ENCODE measurements around the gene RLBP1. TPM values are rescaled to one million over a fixed set of nuclear protein-coding genes. Genes with fewer than 3 reads are reported as not detected.

RLBP1 gene
- total and polyA plus RNA-seq, 2 experiments from 2014 or later: not detected

DNA sequence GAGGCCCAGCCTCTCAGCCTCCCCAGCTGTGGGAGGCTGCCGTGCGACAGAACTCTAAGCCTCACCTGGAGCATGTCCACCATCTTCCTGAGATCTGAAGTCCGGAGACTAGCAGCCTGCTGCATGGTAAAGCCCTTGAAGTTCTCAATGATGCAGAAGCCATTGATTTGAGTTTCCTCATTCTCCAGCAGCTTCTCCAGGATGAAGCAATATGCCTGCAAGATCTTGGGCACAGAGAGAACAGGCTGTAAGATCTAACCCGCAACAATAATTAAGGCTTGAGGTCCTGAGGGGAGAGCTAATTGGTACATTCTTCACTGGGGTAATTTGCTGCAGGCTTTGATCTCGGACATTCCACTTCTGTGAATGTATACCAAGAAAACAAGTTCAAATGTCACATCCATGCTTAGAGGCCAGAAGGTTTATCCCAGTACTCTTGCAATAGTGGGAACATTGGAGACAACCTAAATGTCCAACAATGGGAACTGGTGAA lies 9.7 kb downstream of the RLBP1 start:
- no peak overlapping the region for H3K4me3 ChIP-seq
- Mint-ChIP-seq H3K4me3 (no peak overlapping the region), H3K27ac (no peak overlapping the region), H3K27me3 (ENCODE audit: insufficient read depth, low read depth, poor library complexity) (peaks cover 16% of the 10 kb centered on the region), H3K4me1 (peaks cover 3% of the 10 kb centered on the region; the same call in 2 of the 3 replicates), H3K9me3 (no peaks in the 10 kb centered on the region), H3K36me3 (ENCODE audit: low read depth) (no peaks in the 10 kb centered on the region)
- TF ChIP-seq NANOG (IDR thresholded peaks at IDR 0.05; ENCODE audit: borderline replicate concordance) (no peak), ZNF114 (CRISPR knock-in tag; IDR thresholded peaks at IDR 0.05) (no peak), JUNB (IDR thresholded peaks at IDR 0.05; ENCODE audit: unreplicated experiment) (no peak), STAT1 (IDR thresholded peaks at IDR 0.05; ENCODE audit: unreplicated experiment) (no peak), POLR2AphosphoS5 (IDR thresholded peaks at IDR 0.05; ENCODE audit: low read depth) (no peak), EZH2 (IDR thresholded peaks at IDR 0.05; ENCODE audit: low read depth, unreplicated experiment) (no peak), EZH2phosphoT487 (IDR thresholded peaks at IDR 0.05; ENCODE audit: unreplicated experiment) (no peak)
- TF ChIP-seq, protein P1, sequence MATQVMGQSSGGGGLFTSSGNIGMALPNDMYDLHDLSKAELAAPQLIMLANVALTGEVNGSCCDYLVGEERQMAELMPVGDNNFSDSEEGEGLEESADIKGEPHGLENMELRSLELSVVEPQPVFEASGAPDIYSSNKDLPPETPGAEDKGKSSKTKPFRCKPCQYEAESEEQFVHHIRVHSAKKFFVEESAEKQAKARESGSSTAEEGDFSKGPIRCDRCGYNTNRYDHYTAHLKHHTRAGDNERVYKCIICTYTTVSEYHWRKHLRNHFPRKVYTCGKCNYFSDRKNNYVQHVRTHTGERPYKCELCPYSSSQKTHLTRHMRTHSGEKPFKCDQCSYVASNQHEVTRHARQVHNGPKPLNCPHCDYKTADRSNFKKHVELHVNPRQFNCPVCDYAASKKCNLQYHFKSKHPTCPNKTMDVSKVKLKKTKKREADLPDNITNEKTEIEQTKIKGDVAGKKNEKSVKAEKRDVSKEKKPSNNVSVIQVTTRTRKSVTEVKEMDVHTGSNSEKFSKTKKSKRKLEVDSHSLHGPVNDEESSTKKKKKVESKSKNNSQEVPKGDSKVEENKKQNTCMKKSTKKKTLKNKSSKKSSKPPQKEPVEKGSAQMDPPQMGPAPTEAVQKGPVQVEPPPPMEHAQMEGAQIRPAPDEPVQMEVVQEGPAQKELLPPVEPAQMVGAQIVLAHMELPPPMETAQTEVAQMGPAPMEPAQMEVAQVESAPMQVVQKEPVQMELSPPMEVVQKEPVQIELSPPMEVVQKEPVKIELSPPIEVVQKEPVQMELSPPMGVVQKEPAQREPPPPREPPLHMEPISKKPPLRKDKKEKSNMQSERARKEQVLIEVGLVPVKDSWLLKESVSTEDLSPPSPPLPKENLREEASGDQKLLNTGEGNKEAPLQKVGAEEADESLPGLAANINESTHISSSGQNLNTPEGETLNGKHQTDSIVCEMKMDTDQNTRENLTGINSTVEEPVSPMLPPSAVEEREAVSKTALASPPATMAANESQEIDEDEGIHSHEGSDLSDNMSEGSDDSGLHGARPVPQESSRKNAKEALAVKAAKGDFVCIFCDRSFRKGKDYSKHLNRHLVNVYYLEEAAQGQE (IDR thresholded peaks at IDR 0.05; ENCODE audit: unreplicated experiment): no peak
- TF ChIP-seq, protein P2, sequence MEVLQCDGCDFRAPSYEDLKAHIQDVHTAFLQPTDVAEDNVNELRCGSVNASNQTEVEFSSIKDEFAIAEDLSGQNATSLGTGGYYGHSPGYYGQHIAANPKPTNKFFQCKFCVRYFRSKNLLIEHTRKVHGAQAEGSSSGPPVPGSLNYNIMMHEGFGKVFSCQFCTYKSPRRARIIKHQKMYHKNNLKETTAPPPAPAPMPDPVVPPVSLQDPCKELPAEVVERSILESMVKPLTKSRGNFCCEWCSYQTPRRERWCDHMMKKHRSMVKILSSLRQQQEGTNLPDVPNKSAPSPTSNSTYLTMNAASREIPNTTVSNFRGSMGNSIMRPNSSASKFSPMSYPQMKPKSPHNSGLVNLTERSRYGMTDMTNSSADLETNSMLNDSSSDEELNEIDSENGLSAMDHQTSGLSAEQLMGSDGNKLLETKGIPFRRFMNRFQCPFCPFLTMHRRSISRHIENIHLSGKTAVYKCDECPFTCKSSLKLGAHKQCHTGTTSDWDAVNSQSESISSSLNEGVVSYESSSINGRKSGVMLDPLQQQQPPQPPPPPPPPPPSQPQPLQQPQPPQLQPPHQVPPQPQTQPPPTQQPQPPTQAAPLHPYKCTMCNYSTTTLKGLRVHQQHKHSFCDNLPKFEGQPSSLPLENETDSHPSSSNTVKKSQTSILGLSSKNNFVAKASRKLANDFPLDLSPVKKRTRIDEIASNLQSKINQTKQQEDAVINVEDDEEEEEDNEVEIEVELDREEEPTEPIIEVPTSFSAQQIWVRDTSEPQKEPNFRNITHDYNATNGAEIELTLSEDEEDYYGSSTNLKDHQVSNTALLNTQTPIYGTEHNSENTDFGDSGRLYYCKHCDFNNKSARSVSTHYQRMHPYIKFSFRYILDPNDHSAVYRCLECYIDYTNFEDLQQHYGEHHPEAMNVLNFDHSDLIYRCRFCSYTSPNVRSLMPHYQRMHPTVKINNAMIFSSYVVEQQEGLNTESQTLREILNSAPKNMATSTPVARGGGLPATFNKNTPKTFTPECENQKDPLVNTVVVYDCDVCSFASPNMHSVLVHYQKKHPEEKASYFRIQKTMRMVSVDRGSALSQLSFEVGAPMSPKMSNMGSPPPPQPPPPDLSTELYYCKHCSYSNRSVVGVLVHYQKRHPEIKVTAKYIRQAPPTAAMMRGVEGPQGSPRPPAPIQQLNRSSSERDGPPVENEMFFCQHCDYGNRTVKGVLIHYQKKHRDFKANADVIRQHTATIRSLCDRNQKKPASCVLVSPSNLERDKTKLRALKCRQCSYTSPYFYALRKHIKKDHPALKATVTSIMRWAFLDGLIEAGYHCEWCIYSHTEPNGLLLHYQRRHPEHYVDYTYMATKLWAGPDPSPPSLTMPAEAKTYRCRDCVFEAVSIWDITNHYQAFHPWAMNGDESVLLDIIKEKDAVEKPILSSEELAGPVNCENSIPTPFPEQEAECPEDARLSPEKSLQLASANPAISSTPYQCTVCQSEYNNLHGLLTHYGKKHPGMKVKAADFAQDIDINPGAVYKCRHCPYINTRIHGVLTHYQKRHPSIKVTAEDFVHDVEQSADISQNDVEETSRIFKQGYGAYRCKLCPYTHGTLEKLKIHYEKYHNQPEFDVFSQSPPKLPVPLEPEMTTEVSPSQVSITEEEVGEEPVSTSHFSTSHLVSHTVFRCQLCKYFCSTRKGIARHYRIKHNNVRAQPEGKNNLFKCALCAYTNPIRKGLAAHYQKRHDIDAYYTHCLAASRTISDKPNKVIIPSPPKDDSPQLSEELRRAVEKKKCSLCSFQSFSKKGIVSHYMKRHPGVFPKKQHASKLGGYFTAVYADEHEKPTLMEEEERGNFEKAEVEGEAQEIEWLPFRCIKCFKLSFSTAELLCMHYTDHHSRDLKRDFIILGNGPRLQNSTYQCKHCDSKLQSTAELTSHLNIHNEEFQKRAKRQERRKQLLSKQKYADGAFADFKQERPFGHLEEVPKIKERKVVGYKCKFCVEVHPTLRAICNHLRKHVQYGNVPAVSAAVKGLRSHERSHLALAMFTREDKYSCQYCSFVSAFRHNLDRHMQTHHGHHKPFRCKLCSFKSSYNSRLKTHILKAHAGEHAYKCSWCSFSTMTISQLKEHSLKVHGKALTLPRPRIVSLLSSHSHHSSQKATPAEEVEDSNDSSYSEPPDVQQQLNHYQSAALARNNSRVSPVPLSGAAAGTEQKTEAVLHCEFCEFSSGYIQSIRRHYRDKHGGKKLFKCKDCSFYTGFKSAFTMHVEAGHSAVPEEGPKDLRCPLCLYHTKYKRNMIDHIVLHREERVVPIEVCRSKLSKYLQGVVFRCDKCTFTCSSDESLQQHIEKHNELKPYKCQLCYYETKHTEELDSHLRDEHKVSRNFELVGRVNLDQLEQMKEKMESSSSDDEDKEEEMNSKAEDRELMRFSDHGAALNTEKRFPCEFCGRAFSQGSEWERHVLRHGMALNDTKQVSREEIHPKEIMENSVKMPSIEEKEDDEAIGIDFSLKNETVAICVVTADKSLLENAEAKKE (CRISPR knock-in tag; IDR thresholded peaks at IDR 0.05): no peak
- TF ChIP-seq, protein P3, sequence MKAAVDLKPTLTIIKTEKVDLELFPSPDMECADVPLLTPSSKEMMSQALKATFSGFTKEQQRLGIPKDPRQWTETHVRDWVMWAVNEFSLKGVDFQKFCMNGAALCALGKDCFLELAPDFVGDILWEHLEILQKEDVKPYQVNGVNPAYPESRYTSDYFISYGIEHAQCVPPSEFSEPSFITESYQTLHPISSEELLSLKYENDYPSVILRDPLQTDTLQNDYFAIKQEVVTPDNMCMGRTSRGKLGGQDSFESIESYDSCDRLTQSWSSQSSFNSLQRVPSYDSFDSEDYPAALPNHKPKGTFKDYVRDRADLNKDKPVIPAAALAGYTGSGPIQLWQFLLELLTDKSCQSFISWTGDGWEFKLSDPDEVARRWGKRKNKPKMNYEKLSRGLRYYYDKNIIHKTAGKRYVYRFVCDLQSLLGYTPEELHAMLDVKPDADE (IDR thresholded peaks at IDR 0.05): no peak
- H3K79me2 ChIP-seq (replicated peaks; ENCODE audit: insufficient read depth): no peaks in the 10 kb centered on the region
- no peaks in the 10 kb centered on the region for H3K36me3 ChIP-seq (ENCODE audit: insufficient read depth)
- no peak for ATAC-seq
- H3K27me3 ChIP-seq (ENCODE audit: insufficient read depth): no peaks in the 10 kb centered on the region
- H3K4me2 ChIP-seq: no peak overlapping the region
- H3K9me2 ChIP-seq (ENCODE audit: insufficient read depth): no peaks in the 10 kb centered on the region
- no peaks in the 10 kb centered on the region for H3F3A ChIP-seq (replicated peaks; ENCODE audit: low read depth)
- H4K20me1 ChIP-seq (replicated peaks; ENCODE audit: insufficient read depth): no peaks in the 10 kb centered on the region
- H3K27ac ChIP-seq (ENCODE audit: low read depth): no peak overlapping the region
- H3K4me1 ChIP-seq (ENCODE audit: insufficient read depth): no peaks in the 10 kb centered on the region; the same call in 1 of the 2 replicates
- H2AFZ ChIP-seq: no peak overlapping the region
- DNase-seq (ENCODE audit: low spot score): no peak
